CD4-positive, alpha-beta T cell treated with Interleukin-17A for 4 hours (primary cell): ENCODE results near the gene PPP1CA.

Experiments used
- DNase-seq: peaks from one replicate; pipeline ENCODE4 v3.0.0-alpha.2; 2020; ENCODE audit warnings: mixed read lengths

PPP1CA gene

GRCh38 chr11:67400942-67401494 is 640 bp downstream of the PPP1CA start:
- no peak for DNase-seq

- DNase-seq, result no peak
These were observed 1.3 kb downstream of the PPP1CA start for GRCh38 chr11:67400251-67400941.

- no peak for DNase-seq
These were observed 2.7 kb downstream of the PPP1CA start for GRCh38 chr11:67398661-67399563.

- DNase-seq, result no peak
These were observed 3.5 kb downstream of the PPP1CA start for GRCh38 chr11:67397986-67398660.

- no peak for DNase-seq
These were observed 4.1 kb downstream of the PPP1CA start for GRCh38 chr11:67397536-67397935.

- DNase-seq, result no peak
These were observed 4.9 kb downstream of the PPP1CA start for GRCh38 chr11:67396587-67397389.

GRCh38 chr11:67396259-67396581 is 5.4 kb downstream of the PPP1CA start:
- DNase-seq, result no peak

- DNase-seq, result no peak
These were observed 6.0 kb downstream of the PPP1CA start for GRCh38 chr11:67395555-67396258.

GRCh38 chr11:67393990-67394389 is 7.7 kb downstream of the PPP1CA start:
- DNase-seq, result no peak

GRCh38 chr11:67393437-67393836 is 8.2 kb downstream of the PPP1CA start:
- DNase-seq, result no peak

GRCh38 chr11:67392183-67392715 is 9.4 kb downstream of the PPP1CA start:
- no peak for DNase-seq

GRCh38 chr11:67391304-67392182 is 10.1 kb downstream of the PPP1CA start, which contains the start of gene RAD9A:
TSS of gene RAD9A (plus strand) at chr11:67391986. CDS start at chr11:67392045, 59 bp downstream.
- DNase-seq, result peak; percentile 94

- DNase-seq, result no peak
These were observed 10.7 kb downstream of the PPP1CA start for GRCh38 chr11:67390947-67391303.

GRCh38 chr11:67389477-67389876 is 12.2 kb downstream of the PPP1CA start:
- DNase-seq, result peak; percentile 73

GRCh38 chr11:67387518-67387917 is 14.1 kb downstream of the PPP1CA start:
- no peak for DNase-seq

- DNase-seq, result no peak
These were observed 14.6 kb downstream of the PPP1CA start for GRCh38 chr11:67387069-67387468.

GRCh38 chr11:67384851-67385366 is 16.7 kb downstream of the PPP1CA start:
- DNase-seq, result no peak

- DNase-seq, result peak; percentile 87
These were observed 19.2 kb downstream of the PPP1CA start for GRCh38 chr11:67382276-67383136.
